H9 (cell line): Measurements from ENCODE around the gene HNF4A. TPM values are rescaled to one million over a fixed set of nuclear protein-coding genes. Genes with fewer than 3 reads are reported as not detected.

ENCODE experiments used
- DNase-seq: peaks from one replicate; pipeline ENCODE4 v3.0.0-alpha.2; 2017
- H2AFZ ChIP-seq: one replicate; pipeline ENCODE4 v1.6.1; 2013; ENCODE audit warnings: mild to moderate bottlenecking, low read length, control low read depth, moderate library complexity
- H2AK5ac ChIP-seq: 2 replicates; pipeline ENCODE4 v1.6.1; 2013; ENCODE audit warnings: low read length, control low read depth, mixed read lengths; ENCODE audit not compliant: insufficient read length
- H2BK120ac ChIP-seq: one replicate; pipeline ENCODE4 v1.6.1; 2013; ENCODE audit warnings: low read depth, mild to moderate bottlenecking, low read length, control low read depth, inconsistent platforms; ENCODE audit not compliant: poor library complexity, severe bottlenecking
- H2BK12ac ChIP-seq: 2 replicates; pipeline ENCODE4 v1.6.1; 2013; ENCODE audit warnings: low read length, control low read depth, mixed read lengths, low read depth; ENCODE audit not compliant: insufficient read length
- H2BK15ac ChIP-seq: 2 replicates; pipeline ENCODE4 v1.6.1; 2013; ENCODE audit warnings: low read depth, low read length, control low read depth
- H2BK20ac ChIP-seq: one replicate; pipeline ENCODE4 v1.6.1; 2013; ENCODE audit warnings: low read depth, mild to moderate bottlenecking, low read length, control low read depth, inconsistent platforms; ENCODE audit not compliant: poor library complexity, severe bottlenecking
- H2BK5ac ChIP-seq: 2 replicates; pipeline ENCODE4 v1.6.1; 2013; ENCODE audit warnings: low read length, control low read depth, mixed read lengths; ENCODE audit not compliant: insufficient read length
- H3K14ac ChIP-seq: 2 replicates; pipeline ENCODE4 v1.6.1; 2013; ENCODE audit warnings: low read length, control low read depth; ENCODE audit not compliant: insufficient read depth
- H3K18ac ChIP-seq: 2 replicates; pipeline ENCODE4 v1.6.1; 2013; ENCODE audit warnings: low read depth, mild to moderate bottlenecking, mixed read lengths, low read length, control low read depth; ENCODE audit not compliant: insufficient read length
- H3K23ac ChIP-seq: 2 replicates; pipeline ENCODE4 v1.6.1; 2013; ENCODE audit warnings: low read length, control low read depth, mixed read lengths, low read depth; ENCODE audit not compliant: insufficient read length
- H3K23me2 ChIP-seq: 2 replicates; pipeline ENCODE4 v1.6.1; 2013; ENCODE audit warnings: low read depth, mild to moderate bottlenecking, mixed read lengths, low read length, control low read depth; ENCODE audit not compliant: insufficient read length, poor library complexity, severe bottlenecking
- H3K27ac ChIP-seq: 2 replicates; pipeline ENCODE4 v1.5.1; 2013; ENCODE audit warnings: low read length, control low read depth, mixed read lengths, low read depth; ENCODE audit not compliant: insufficient read length
- H3K27me3 ChIP-seq: 2 replicates; pipeline ENCODE4 v1.6.1; 2013; ENCODE audit warnings: low read length, control low read depth, inconsistent platforms; ENCODE audit not compliant: insufficient read depth
- H3K4ac ChIP-seq: 2 replicates; pipeline ENCODE4 v1.6.1; 2013; ENCODE audit warnings: low read depth, mild to moderate bottlenecking, control low read depth, inconsistent platforms, low read length, moderate library complexity
- H3K4me1 ChIP-seq: 2 replicates; pipeline ENCODE4 v1.6.1; 2013; ENCODE audit warnings: low read length, control low read depth, inconsistent platforms; ENCODE audit not compliant: insufficient read depth
- H3K4me2 ChIP-seq: 2 replicates; pipeline ENCODE4 v1.6.1; 2013; ENCODE audit warnings: low read length, control low read depth, mixed read lengths; ENCODE audit not compliant: insufficient read length, insufficient read depth
- H3K56ac ChIP-seq: 2 replicates; pipeline ENCODE4 v1.6.1; 2013; ENCODE audit warnings: low read depth, mild to moderate bottlenecking, mixed read lengths, low read length, control low read depth; ENCODE audit not compliant: insufficient read length
- H3K79me1 ChIP-seq: 2 replicates; pipeline ENCODE4 v1.6.1; 2013; ENCODE audit warnings: low read depth, mild to moderate bottlenecking, moderate library complexity, low read length, control low read depth, inconsistent platforms; ENCODE audit not compliant: insufficient read depth, poor library complexity, severe bottlenecking
- H3K79me2 ChIP-seq: 2 replicates; pipeline ENCODE4 v1.6.1; 2013; ENCODE audit warnings: low read length, control low read depth, inconsistent platforms; ENCODE audit not compliant: insufficient read depth
- H3K9ac ChIP-seq: 2 replicates; pipeline ENCODE4 v1.6.1; 2013; ENCODE audit warnings: low read length, control low read depth, mixed read lengths; ENCODE audit not compliant: insufficient read length; ENCODE audit errors: extremely low read depth
- H3K9me3 ChIP-seq: one replicate; pipeline ENCODE4 v1.6.1; 2013; ENCODE audit warnings: low read depth, low read length, inconsistent platforms; ENCODE audit not compliant: control insufficient read depth
- H3T11ph ChIP-seq: one replicate; pipeline ENCODE4 v1.6.1; 2013; ENCODE audit warnings: mild to moderate bottlenecking, low read length, control low read depth, inconsistent platforms
- H4K20me1 ChIP-seq: one replicate; pipeline ENCODE4 v1.6.1; 2013; ENCODE audit not compliant: control insufficient read depth, insufficient read length, insufficient read depth
- H4K5ac ChIP-seq: 2 replicates; pipeline ENCODE4 v1.6.1; 2013; ENCODE audit warnings: low read depth, mild to moderate bottlenecking, mixed read lengths, low read length, control low read depth; ENCODE audit not compliant: insufficient read length
- H4K8ac ChIP-seq: replicated peaks from 2 replicates; pipeline ENCODE4 v1.6.1; 2013; ENCODE audit warnings: low read length, control low read depth, mixed read lengths, low read depth; ENCODE audit not compliant: insufficient read length
- H4K91ac ChIP-seq: 2 replicates; pipeline ENCODE4 v1.6.1; 2013; ENCODE audit warnings: low read depth, mild to moderate bottlenecking, moderate library complexity, mixed read lengths, low read length, control low read depth; ENCODE audit not compliant: insufficient read length
- H3K27ac Mint-ChIP-seq, 3 experiments: 2 replicates in 2 of 3; 3 replicates in 1 of 3; pipeline ENCODE4 v1.8.0; 2020 to 2021; ENCODE audit warnings: mixed read lengths in 3 of 3, mild to moderate bottlenecking in 1 of 3, moderate library complexity in 1 of 3
- H3K27me3 Mint-ChIP-seq: 2 replicates; pipeline ENCODE4 v1.8.0; 2021; ENCODE audit warnings: low read depth, mild to moderate bottlenecking, moderate library complexity, mixed read lengths
- H3K36me3 Mint-ChIP-seq, 3 experiments: 2 replicates in 2 of 3; 3 replicates in 1 of 3; pipeline ENCODE4 v1.8.0; 2020 to 2021; ENCODE audit warnings: low read depth in 3 of 3, mixed read lengths in 3 of 3; ENCODE audit not compliant: insufficient read depth in 1 of 3
- H3K4me1 Mint-ChIP-seq, 2 experiments: 2 replicates each; pipeline ENCODE4 v1.8.0; 2020; ENCODE audit warnings: mixed read lengths in 2 of 2
- H3K4me3 Mint-ChIP-seq, 2 experiments: 2 replicates in 1 of 2; 3 replicates in 1 of 2; pipeline ENCODE4 v1.8.0; 2020 to 2021; ENCODE audit warnings: mild to moderate bottlenecking in 2 of 2, mixed read lengths in 2 of 2, moderate library complexity in 1 of 2
- H3K9me3 Mint-ChIP-seq, 2 experiments: 2 replicates in 1 of 2; 3 replicates in 1 of 2; pipeline ENCODE4 v1.8.0; 2020; ENCODE audit warnings: mild to moderate bottlenecking in 2 of 2, mixed read lengths in 2 of 2, moderate library complexity in 1 of 2
- CTCF ChIP-seq: fragments of 200-600 bp; sonication (generic); conservative IDR thresholded peaks from 3 replicates; pipeline ENCODE4 v1.8.0; 2021; ENCODE audit warnings: antibody characterized with exemption, mild to moderate bottlenecking
- WGBS: extraction: QIAGEN DNeasy Blood & Tissue Kit; methylation state at CpG from one replicate; pipeline ENCODE4 v1.1.7; 2013; ENCODE audit warnings: missing lambda C conversion rate, low lambda C conversion rate, mixed read lengths; ENCODE audit not compliant: insufficient read length; ENCODE audit errors: extremely low coverage; 5-methylcytosine and 5-hydroxymethylcytosine counted together
- total RNA-seq: library from RNA; stranded (reverse); gene quantifications from 2 replicates; pipeline ENCODE4 v1.2.1, GENCODE V29; 2021

Gene HNF4A
- total RNA-seq, 1 experiment from 2014 or later, result not detected

GRCh38 chr20:44350567-44350966 is 4.9 kb upstream of the HNF4A start:
- Histone ChIP-seq H3K18ac (no peak overlapping the region), H3K4me1 (no peaks in the 10 kb centered on the region), H2BK12ac (no peak overlapping the region), H2BK20ac (no peak overlapping the region), H4K91ac (no peak overlapping the region), H4K5ac (no peak overlapping the region), H3K79me1 (no peaks in the 10 kb centered on the region), H3T11ph (no peak overlapping the region), H2AFZ (no peak overlapping the region), H3K4ac (no peak overlapping the region), H4K20me1 (no peaks in the 10 kb centered on the region), H3K4me2 (no peak overlapping the region), H2BK120ac (no peak overlapping the region), H3K9me3 (no peaks in the 10 kb centered on the region), H3K56ac (no peak overlapping the region), H3K27me3 (no peaks in the 10 kb centered on the region), H3K27ac (no peak overlapping the region), H2AK5ac (no peak overlapping the region), H2BK5ac (no peak overlapping the region), H3K79me2 (no peaks in the 10 kb centered on the region), H3K14ac (no peak overlapping the region; the same call in 1 of the 2 replicates), H3K23ac (no peak overlapping the region), H2BK15ac (no peak overlapping the region), H3K9ac (no peak overlapping the region), H3K23me2 (no peaks in the 10 kb centered on the region), H4K8ac (no peak overlapping the region)
- TF ChIP-seq CTCF, result no peak
- H3K27ac Mint-ChIP-seq, result peak overlapping the region in 1 of 3 experiments; percentile 9; a peak in 1 of 7 replicates
- H3K4me3 Mint-ChIP-seq, result no peak overlapping the region
- no CpG with 5 or more reads among the region's 6 CpGs for WGBS
- H3K36me3 Mint-ChIP-seq, result no peaks in the 10 kb centered on the region
- H3K9me3 Mint-ChIP-seq, result no peaks in the 10 kb centered on the region; a peak in 1 of 5 replicates
- peaks cover 6 to 10% of the 10 kb centered on the region in 2 experiments; a peak in 3 of 4 replicates for H3K4me1 Mint-ChIP-seq
- DNase-seq, result no peak
- peaks cover 4% of the 10 kb centered on the region; the same call in 1 of the 2 replicates for H3K27me3 Mint-ChIP-seq
